NB4 (cell line): ENCODE measurements around the gene PAMR1.

ENCODE experiments used
- POLR2A ChIP-seq: IDR thresholded peaks from 2 replicates; pipeline ENCODE4 v1.6.1; 2011; ENCODE audit warnings: mild to moderate bottlenecking; ENCODE audit not compliant: insufficient read length; ENCODE audit errors: extremely low read depth
- TF ChIP-seq, protein P1 (sequence below): IDR thresholded peaks from one replicate; pipeline ENCODE4 v1.5.1; 2012; ENCODE audit warnings: low read depth, low read length

DNA sequence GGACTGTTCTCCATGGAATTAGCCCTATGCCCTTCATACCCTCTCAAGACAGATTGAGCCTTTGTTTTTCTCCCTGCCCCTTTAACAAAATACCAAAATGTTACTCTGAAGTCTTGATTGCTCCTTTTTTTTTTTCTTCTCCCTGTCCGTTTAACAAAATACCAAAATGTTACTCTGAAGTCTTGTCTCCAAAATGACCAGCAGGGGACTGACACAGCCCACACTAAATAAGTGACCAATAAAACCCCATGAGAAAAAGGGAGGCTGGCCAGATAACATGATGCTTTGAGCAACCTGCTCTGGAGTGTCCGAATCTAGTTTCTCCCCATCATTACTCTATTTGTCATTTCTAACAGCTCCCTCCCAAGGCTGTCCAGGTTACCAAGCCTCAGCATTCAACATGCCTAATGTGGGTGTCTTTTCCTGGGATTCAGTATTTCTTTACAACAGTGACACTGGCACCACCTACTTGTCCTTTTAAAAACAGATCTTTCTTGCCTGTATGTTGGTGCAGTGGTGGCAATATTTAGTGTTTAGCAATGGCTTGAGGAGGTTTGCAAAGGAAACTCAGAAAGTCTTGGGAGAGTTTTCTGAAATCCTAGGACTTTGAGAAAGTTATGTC is 63.4 kb downstream of the PAMR1 start:
- no peak for TF ChIP-seq POLR2A
- TF ChIP-seq, protein P1, sequence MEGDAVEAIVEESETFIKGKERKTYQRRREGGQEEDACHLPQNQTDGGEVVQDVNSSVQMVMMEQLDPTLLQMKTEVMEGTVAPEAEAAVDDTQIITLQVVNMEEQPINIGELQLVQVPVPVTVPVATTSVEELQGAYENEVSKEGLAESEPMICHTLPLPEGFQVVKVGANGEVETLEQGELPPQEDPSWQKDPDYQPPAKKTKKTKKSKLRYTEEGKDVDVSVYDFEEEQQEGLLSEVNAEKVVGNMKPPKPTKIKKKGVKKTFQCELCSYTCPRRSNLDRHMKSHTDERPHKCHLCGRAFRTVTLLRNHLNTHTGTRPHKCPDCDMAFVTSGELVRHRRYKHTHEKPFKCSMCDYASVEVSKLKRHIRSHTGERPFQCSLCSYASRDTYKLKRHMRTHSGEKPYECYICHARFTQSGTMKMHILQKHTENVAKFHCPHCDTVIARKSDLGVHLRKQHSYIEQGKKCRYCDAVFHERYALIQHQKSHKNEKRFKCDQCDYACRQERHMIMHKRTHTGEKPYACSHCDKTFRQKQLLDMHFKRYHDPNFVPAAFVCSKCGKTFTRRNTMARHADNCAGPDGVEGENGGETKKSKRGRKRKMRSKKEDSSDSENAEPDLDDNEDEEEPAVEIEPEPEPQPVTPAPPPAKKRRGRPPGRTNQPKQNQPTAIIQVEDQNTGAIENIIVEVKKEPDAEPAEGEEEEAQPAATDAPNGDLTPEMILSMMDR, result no peak
